Urinary bladder (tissue), 4 donors: ENCODE results near the gene CORO2B. TPM values are rescaled to one million over a fixed set of nuclear protein-coding genes. Genes with fewer than 3 reads are reported as not detected.

Experiments
- DNase-seq: peaks from one replicate; pipeline ENCODE4 v3.0.0-alpha.2; 2015; ENCODE audit errors: extremely low spot score
- H3K27ac ChIP-seq: one replicate; pipeline ENCODE4 v1.5.1; 2013; ENCODE audit warnings: low read depth, mild to moderate bottlenecking, moderate library complexity
- H3K36me3 ChIP-seq: one replicate; pipeline ENCODE4 v1.6.1; 2013; ENCODE audit warnings: mild to moderate bottlenecking, moderate library complexity; ENCODE audit not compliant: insufficient read depth
- H3K4me1 ChIP-seq: one replicate; pipeline ENCODE4 v1.6.1; 2013; ENCODE audit warnings: mild to moderate bottlenecking, moderate library complexity; ENCODE audit not compliant: insufficient read depth
- H3K4me3 ChIP-seq: one replicate; pipeline ENCODE4 v1.5.1; 2013; ENCODE audit warnings: low read depth, low read length
- WGBS: extraction: QIAGEN DNeasy Blood & Tissue Kit; methylation state at CpG from one replicate; pipeline ENCODE4 v1.1.7; 2013; 5-methylcytosine and 5-hydroxymethylcytosine counted together
- polyA plus RNA-seq: library from polyadenylated mRNA; stranded (reverse); fragments of 200-250 nt; gene quantifications from one replicate; pipeline ENCODE4 v1.2.3, GENCODE V29; 2013
- total RNA-seq: library from RNA; depleted of rRNA; stranded (reverse); fragments of >200 nt; gene quantifications from one replicate; pipeline ENCODE4 v1.2.3, GENCODE V29; 2014
- donor health status: healthy with polysubstance abuse.
- donor health status: healthy.

CORO2B gene
- total and polyA plus RNA-seq, 2 donors, result 4.2 to 6.4 TPM

GRCh38 chr15:68776477-68777270 lies 197.9 kb downstream of the CORO2B start:
- 87% methylated on average over 10 of the region's 10 CpGs for WGBS
- Histone ChIP-seq H3K4me1 (no peaks in the 10 kb centered on the region), H3K4me3 (no peak overlapping the region), H3K36me3 (peaks cover 4% of the 10 kb centered on the region), H3K27ac (no peak overlapping the region)
- DNase-seq, result no peak

Other genes with a start within 250 kb of the CORO2B start
- gene ITGA11, start 146.8 kb upstream of the CORO2B start, total RNA-seq, result 16.6 TPM
- 2.9 TPM for gene ITGA11, start 146.8 kb upstream of the CORO2B start, polyA plus RNA-seq
- 56.3 TPM for gene ANP32A, start 241.9 kb downstream of the CORO2B start, total RNA-seq
- 80.1 TPM for gene ANP32A, start 241.9 kb downstream of the CORO2B start, polyA plus RNA-seq